Panc1 (cell line): ENCODE measurements around the gene TMPRSS11B. TPM values are rescaled to one million over a fixed set of nuclear protein-coding genes. Genes with fewer than 3 reads are reported as not detected.
A peak's percentile ranks its signal among the peaks of the same experiment; 100 is the strongest.

Source experiments
- ATAC-seq: fragments of 200-7000 bp; cut with Tn5 transposase; 2 replicates; pipeline ENCODE4 v1.9.1; 2020; ENCODE audit warnings: mild to moderate bottlenecking, moderate library complexity
- BruUV-seq: library from RNA; stranded (reverse); fragments of 400-500 nt; replicated peaks from 2 replicates; lab custom pipeline; 2021; lab: Mats Ljungman, UMichigan
- CTCF ChIA-PET: fragments of 300-600 bp; sonication (Branson Sonifier 250); formaldehyde crosslinking; loops from one replicate; lab custom pipeline; 2022; ENCODE audit warnings: antibody characterized with exemption; lab: Charles Lee
- POLR2A ChIA-PET: fragments of 300-600 bp; sonication (Branson Sonifier 250); formaldehyde crosslinking; loops from one replicate; lab custom pipeline; 2022; ENCODE audit warnings: antibody characterized with exemption; lab: Charles Lee
- DNase-seq: peaks from one replicate; pipeline ENCODE4 v3.0.0-alpha.2; 2010; ENCODE audit warnings: low read depth, low spot score
- H3K27ac ChIP-seq: 2 replicates; pipeline ENCODE4 v1.5.1; 2011; ENCODE audit warnings: mild to moderate bottlenecking, low read length, inconsistent platforms
- H3K27me3 ChIP-seq: fragments of 200-500 bp; sonication (Bioruptor generic); 2 replicates; pipeline ENCODE4 v1.6.0; 2014; ENCODE audit warnings: low read length, inconsistent platforms; ENCODE audit not compliant: control insufficient read depth, insufficient read depth
- H3K36me3 ChIP-seq: fragments of 200-500 bp; sonication (Bioruptor generic); 2 replicates; pipeline ENCODE4 v1.5.1; 2014; ENCODE audit warnings: inconsistent platforms, mild to moderate bottlenecking, low read length, moderate library complexity; ENCODE audit not compliant: control insufficient read depth, insufficient read depth
- H3K4me1 ChIP-seq: 2 replicates; pipeline ENCODE4 v1.5.1; 2011; ENCODE audit warnings: inconsistent platforms, mild to moderate bottlenecking, low read length, moderate library complexity; ENCODE audit not compliant: control insufficient read depth, insufficient read depth
- H3K4me3 ChIP-seq, 2 experiments: 2 replicates each; pipeline ENCODE4 v1.5.1; 2011 to 2012; ENCODE audit warnings: low read depth in 2 of 2, low read length in 2 of 2, mild to moderate bottlenecking in 2 of 2, inconsistent platforms in 1 of 2, moderate library complexity in 1 of 2
- H3K9me3 ChIP-seq: fragments of 200-500 bp; sonication (Bioruptor generic); 2 replicates; pipeline ENCODE4 v1.5.1; 2014; ENCODE audit warnings: low read depth, mild to moderate bottlenecking, inconsistent platforms, low read length, moderate library complexity; ENCODE audit not compliant: control insufficient read depth, insufficient read depth
- CTCF ChIP-seq: fragments of 450-650 bp; IDR thresholded peaks from 2 replicates; pipeline ENCODE4 v1.5.1; 2017; ENCODE audit warnings: mild to moderate bottlenecking
- POLR2AphosphoS5 ChIP-seq: IDR thresholded peaks from 2 replicates; pipeline ENCODE4 v1.6.1; 2012; ENCODE audit warnings: mild to moderate bottlenecking, low read depth, low read length, moderate library complexity
- REST ChIP-seq, 2 experiments: IDR thresholded peaks; 2 replicates each; pipeline ENCODE4 v1.6.1; 2011 to 2012; ENCODE audit warnings: low read depth in 2 of 2, control low read depth in 1 of 2, low read length in 1 of 2, mild to moderate bottlenecking in 1 of 2, moderate library complexity in 1 of 2; ENCODE audit not compliant: insufficient read depth in 1 of 2
- SIN3A ChIP-seq: IDR thresholded peaks from 2 replicates; pipeline ENCODE4 v1.6.1; 2012; ENCODE audit warnings: low read depth, mild to moderate bottlenecking, low read length, moderate library complexity, borderline replicate concordance; ENCODE audit not compliant: insufficient read depth
- TCF7L2 ChIP-seq: IDR thresholded peaks from 2 replicates; pipeline ENCODE4 v1.6.1; 2011; ENCODE audit warnings: mild to moderate bottlenecking, low read depth, low read length, inconsistent platforms
- in situ Hi-C: cut with HindIII; loops from 2 replicates; pipeline ENCODE4 v1.10.0; 2016; ENCODE audit warnings: low sequenced_read_pairs, low pct_unique_long_range_greater_than_20kb
- intact Hi-C: fragments of 100-400 bp; cut with micrococcal nuclease; formaldehyde crosslinking; loops from one replicate; pipeline ENCODE4 v1.10.0; 2022; ENCODE audit not compliant: unreplicated experiment
- total RNA-seq: library from RNA; stranded (reverse); gene quantifications from one replicate; pipeline ENCODE4 v1.2.1, GENCODE V29; 2021; ENCODE audit not compliant: unreplicated experiment

Gene TMPRSS11B
- total RNA-seq, 1 experiment from 2014 or later, result not detected

GRCh38 chr4:68271851-68272357 lies 26.4 kb upstream of the TMPRSS11B start:
- Histone ChIP-seq H3K9me3 (no peaks in the 10 kb centered on the region), H3K27me3 (no peaks in the 10 kb centered on the region), H3K27ac (no peak overlapping the region), H3K4me1 (no peaks in the 10 kb centered on the region), H3K4me3 (peak overlapping the region in 1 of 2 experiments; percentile 26; a peak in 1 of 4 replicates), H3K36me3 (no peaks in the 10 kb centered on the region)
- CTCF ChIA-PET, result no interaction called here
- no TSS peak for BruUV-seq
- ATAC-seq (peak; percentile 70; the same call in 1 of the 2 replicates), DNase-seq (peak; percentile 56)
- POLR2A ChIA-PET, result no interaction called here
- intact Hi-C loops, result loop anchor here (2.0 kb wide), 1 partner anchor 105 kb away; no protein-coding TSS in a partner anchor
- in situ Hi-C loops, result no loop called here
- TF ChIP-seq CTCF (peak; percentile 52; the same call in 1 of the 2 replicates), POLR2AphosphoS5 (no peak), SIN3A (no peak), REST (IDR thresholded peaks at IDR 0.05; ENCODE audit: insufficient read depth in 1 of 2, low read depth in 2 of 2, low read length in 1 of 2) (no peak), TCF7L2 (no peak)

GRCh38 chr4:68267433-68267944 lies 22.0 kb upstream of the TMPRSS11B start:
- no peak for TF ChIP-seq TCF7L2
- TF ChIP-seq SIN3A, result no peak
- no peak for TF ChIP-seq REST (IDR thresholded peaks at IDR 0.05; ENCODE audit: insufficient read depth in 1 of 2, low read depth in 2 of 2, low read length in 1 of 2)
- TF ChIP-seq POLR2AphosphoS5, result no peak
- no peak for TF ChIP-seq CTCF
- BruUV-seq, result no TSS peak
- H3K27ac ChIP-seq, result no peak overlapping the region
- H3K4me1 ChIP-seq, result no peaks in the 10 kb centered on the region
- POLR2A ChIA-PET, result no interaction called here
- no peaks in the 10 kb centered on the region for H3K27me3 ChIP-seq
- no peak for DNase-seq
- CTCF ChIA-PET, result no interaction called here
- no peaks in the 10 kb centered on the region for H3K9me3 ChIP-seq
- no peak for ATAC-seq
- H3K36me3 ChIP-seq, result no peaks in the 10 kb centered on the region
- in situ Hi-C loops (no loop called here), intact Hi-C loops (no loop called here)
- H3K4me3 ChIP-seq, result no peak overlapping the region
